NCI-H446 treated with DMSO at 0.1 percent for 48 hours (cell line): ENCODE data around the gene PIK3CB.
"Not testable (repeated sequence)": the region's sequence is repeated elsewhere in the genome, so short reads cannot be mapped to it uniquely, and the experiment has no call there.

Source experiments
- DNase-seq: peaks from one replicate; lab custom pipeline; 2025; lab: John Stamatoyannopoulos, UW

The PIK3CB gene

GRCh38 chr3:138846824-138847223 is 12.1 kb upstream of the PIK3CB start:
- DNase-seq, result not testable (repeated sequence)

- no peak for DNase-seq
These were observed 11.6 kb upstream of the PIK3CB start for GRCh38 chr3:138846262-138846791.

- no peak for DNase-seq
These were observed 11.0 kb upstream of the PIK3CB start for GRCh38 chr3:138845771-138846173.

GRCh38 chr3:138845181-138845601 is 10.5 kb upstream of the PIK3CB start:
- no peak for DNase-seq

DNA sequence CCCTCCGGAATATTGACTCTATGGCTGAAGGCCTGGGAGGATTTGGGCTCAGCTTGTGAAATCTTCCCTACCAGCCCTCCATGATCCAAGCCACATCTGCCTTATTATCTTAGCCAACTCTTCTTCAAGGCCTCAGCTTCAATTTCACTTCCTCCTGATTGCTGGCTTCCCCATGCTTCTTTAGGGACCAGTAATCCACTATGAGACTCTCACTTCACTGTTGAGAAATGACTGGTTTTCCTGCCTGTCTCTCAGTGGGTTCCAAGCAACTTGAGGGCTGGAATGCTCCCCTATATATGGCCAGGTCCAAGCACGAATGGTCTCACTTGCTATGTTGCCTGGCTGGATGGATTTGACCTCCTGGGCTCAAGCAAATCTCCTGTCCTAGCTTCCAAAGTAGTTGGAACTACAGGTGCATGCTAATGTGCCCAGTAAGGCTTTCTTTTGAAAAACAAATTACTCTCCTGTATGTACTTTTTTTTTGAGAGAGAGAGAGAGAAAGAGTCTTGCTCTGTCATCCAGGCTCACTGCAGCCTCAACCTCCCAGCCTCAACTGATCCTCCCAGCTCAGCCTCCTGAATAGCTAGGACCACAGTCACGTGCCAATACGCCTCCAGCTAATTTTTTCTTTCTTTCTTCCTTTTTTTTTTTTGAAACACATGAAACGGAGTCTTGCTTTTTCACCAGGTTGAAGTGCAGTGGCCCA is 7.9 kb upstream of the PIK3CB start:
- no peak for DNase-seq

- DNase-seq, result not testable (repeated sequence)
These were observed 3.7 kb upstream of the PIK3CB start for GRCh38 chr3:138838385-138838784.

GRCh38 chr3:138835846-138836245 is 1.1 kb upstream of the PIK3CB start:
- DNase-seq, result not testable (repeated sequence)

- no peak for DNase-seq
These were observed 649 bp upstream of the PIK3CB start for GRCh38 chr3:138835397-138835757.

GRCh38 chr3:138833899-138834595 is 681 bp downstream of the PIK3CB start:
- DNase-seq, result no peak

- DNase-seq, result not testable (repeated sequence)
These were observed 2.2 kb downstream of the PIK3CB start for GRCh38 chr3:138832473-138833057.

GRCh38 chr3:138829886-138830510 is 4.7 kb downstream of the PIK3CB start:
- DNase-seq, result no peak

DNA sequence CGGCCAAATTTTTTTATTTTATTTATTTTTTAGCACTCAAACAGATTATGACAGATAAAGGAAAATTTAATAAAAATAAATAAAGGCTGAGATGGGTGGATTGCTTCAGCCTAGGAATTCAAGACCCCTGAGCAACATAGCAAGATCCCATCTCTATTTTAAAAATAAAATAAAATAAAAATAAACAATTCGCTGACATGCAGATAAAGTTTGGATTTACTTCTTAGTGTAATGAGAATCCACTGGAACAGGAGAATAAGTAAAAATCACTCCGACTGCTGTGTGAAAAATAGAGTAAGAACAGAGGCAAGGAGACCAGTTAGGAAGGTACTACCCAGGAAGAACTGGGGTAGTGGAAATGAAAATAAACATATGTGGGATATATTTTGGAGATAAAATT is 5.6 kb downstream of the PIK3CB start:
- no peak for DNase-seq

DNA sequence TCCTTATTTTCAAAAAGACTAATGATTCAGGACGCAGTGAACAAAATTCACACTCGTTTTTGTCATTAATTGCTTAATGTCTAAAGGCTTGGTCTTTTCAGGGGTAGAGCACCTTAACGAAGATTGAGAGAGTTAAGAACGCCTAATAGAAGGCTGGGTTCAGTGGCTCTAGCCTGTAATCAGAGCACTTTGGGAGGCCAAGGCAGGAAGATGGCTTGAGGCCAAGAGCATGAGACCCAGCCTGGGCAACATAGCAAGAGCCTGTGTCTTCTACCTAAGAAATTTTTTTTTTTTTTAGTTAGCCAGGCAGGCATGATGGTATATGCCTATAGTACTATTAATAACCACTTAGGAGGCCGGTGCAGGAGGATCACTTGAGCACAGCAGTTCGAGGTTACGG is 7.5 kb downstream of the PIK3CB start:
- no peak for DNase-seq

- no peak for DNase-seq
These were observed 9.4 kb downstream of the PIK3CB start for GRCh38 chr3:138825336-138825735.

DNA sequence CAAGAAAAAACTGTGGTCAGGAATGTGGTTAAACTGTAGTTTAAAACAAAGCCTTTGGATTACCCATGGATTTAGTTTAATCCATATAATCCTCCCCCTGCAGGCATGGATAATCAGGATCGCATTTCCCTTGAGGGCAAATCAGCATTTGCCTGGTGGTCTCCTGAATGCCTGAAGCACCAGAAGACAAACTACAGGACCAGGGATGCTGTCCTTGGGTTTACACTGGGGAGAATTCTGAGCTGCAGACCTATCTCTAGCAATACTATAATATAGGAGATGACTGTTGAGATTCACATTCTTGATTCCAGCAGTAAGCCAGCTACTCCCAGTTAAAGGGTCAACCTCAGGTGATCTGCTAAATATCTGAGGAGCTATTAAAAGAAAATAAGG is 10.6 kb downstream of the PIK3CB start:
- DNase-seq, result no peak

- DNase-seq, result not testable (repeated sequence)
These were observed 14.3 kb downstream of the PIK3CB start for GRCh38 chr3:138820379-138820778.

DNA sequence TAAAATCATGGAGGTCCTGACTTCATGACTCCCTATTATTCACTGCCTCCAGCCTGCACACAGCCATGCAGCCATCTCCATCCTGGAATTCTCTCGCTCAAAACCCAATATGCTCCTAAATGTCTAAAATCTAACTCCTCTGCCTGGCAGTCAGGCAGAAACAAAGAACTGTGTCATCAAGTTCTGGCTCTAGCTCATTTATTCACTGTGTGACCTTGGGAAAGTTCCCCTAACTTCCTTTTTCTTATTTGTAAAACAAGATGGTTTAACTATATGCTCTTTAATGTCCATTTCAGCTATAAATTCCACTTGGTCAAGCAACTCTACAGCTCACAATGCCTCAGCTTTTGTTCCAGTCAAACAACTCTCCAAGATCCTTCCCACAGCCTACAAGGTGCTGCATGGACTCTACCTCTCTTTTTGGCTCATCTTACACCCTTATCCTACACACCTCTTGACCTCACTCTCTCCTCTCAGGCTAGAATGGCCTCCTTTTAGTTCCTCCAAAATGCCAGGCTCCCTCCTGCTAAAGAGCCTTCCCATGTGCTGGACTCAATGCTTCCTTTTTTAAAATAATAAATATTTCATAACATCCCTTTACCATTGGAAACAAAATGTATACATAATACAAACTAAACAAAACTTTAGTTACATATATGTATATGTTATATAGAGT is 16.4 kb downstream of the PIK3CB start:
- DNase-seq, result no peak

GRCh38 chr3:138817695-138818094 is 17.0 kb downstream of the PIK3CB start:
- DNase-seq, result no peak

DNA sequence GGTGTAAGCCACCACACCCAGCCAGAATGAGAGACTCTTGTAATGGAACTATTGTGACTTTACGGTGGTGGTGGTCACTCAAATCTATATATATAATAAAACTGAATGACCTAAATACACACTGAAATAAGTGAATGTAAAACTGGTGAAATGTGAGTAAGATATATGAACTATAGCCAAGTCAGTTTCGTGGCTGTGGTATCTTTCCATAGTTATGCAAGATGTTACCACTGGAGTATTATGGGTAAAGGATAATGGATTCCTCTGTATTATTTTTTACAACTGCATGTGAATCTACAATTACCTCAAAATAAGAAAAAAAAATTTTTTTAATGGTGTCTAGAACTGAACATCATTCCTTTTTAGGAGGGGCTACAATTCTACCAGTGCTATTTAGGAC is 21.9 kb downstream of the PIK3CB start:
- DNase-seq, result no peak

GRCh38 chr3:138809500-138810256 is 25.1 kb downstream of the PIK3CB start:
- no peak for DNase-seq

DNA sequence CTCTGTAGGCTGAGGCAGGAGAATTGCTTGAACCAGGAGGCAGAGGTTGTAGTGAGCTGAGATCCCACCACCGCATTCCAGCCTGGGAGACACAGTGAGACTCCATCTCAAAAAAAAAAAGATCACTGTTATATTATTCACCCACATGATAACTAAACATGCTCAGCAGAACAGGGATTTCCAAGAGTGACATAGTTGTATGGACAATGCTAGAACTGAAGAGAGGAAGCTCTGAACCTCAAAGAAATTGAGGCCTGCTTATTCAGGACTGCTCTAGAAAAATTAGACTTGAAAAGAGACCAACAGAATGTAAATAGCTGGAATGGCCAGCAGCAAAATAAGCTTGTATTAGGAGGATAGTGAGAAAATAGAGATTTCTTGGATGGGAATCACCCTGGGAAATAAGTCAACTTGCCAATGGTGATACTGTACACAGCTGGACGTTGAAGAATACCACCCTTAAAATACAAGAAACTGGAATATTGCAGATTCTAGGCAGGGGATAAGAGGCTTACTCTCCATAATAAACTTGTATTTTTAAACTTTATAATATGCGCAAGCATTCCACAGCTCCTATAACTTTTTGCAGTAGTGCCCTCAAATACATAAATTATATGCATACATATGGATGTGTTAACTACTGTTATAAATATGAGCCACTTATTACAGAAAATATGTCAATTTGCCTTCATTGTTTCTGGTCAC is 28.2 kb downstream of the PIK3CB start:
- DNase-seq, result no peak
